ENCODE data around the gene ATRAID.

ATRAID gene

GRCh38 chr2:27219091-27219490 is 7.2 kb downstream of the ATRAID start:
- in situ Hi-C loops (cut with MboI; ENCODE audit: low sequenced_read_pairs), result no loop called here

DNA sequence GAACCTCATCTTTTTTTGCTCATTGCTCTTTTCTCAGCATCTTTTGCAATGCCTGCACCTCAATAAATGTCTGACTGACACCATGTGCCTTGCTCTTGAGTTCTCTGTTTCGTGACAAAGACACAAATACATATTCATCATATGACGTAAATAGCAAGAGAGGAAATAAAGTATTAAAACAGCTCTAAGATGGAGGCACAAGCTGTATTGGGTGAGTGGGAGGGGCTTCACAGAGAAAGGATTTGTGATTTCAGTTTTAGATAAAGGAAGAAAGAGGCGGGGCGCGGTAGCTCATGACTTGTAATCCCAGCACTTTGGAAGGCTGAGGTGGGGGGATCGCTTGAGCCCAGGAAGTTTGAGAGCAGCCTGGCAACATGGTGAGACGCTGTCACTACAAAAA is 8.2 kb downstream of the ATRAID start:
- in situ Hi-C loops (cut with MboI; ENCODE audit: low sequenced_read_pairs), result no loop called here

DNA sequence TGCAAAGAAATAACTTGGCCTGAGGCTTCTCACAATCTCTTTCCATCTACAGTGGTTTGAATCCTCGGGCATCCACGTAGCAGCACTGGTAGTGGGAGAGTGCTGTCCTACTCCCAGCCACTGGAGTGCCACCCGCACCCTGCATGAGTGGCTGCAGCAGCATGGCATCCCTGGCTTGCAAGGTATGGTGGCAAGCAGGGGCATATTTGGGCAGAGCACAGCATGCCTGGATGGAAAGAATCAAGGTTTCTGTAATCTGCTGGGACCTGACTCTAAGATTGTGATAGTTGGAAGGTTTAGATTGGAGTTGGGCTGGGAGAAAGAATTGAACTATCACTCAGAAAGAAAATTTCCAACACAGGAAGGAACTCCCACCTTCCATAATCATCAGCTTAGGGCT is 9.3 kb downstream of the ATRAID start:
- in situ Hi-C loops (cut with MboI; ENCODE audit: low sequenced_read_pairs), result no loop called here

- in situ Hi-C loops (cut with MboI; ENCODE audit: low sequenced_read_pairs), result no loop called here
Observed at GRCh38 chr2:27222407-27222806, 10.6 kb downstream of the ATRAID start.

DNA sequence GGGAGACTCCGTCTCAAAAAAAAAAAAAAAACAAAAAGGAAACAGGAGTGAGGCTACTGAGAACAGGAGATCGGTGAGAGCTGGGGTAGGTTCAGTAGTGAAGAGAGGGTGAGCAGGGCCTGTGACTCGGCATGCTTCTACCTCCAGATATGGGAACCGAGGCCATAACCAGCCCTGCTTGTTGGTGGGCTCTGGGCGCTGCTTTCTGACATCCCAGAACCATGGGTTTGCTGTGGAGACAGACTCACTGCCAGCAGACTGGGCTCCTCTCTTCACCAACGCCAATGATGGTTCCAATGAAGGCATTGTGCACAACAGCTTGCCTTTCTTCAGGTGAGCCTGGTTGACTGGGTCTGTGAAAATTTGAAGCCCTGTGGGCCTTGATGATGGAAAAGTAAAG is 11.6 kb downstream of the ATRAID start:
- in situ Hi-C loops (cut with MboI; ENCODE audit: low sequenced_read_pairs), result no loop called here

DNA sequence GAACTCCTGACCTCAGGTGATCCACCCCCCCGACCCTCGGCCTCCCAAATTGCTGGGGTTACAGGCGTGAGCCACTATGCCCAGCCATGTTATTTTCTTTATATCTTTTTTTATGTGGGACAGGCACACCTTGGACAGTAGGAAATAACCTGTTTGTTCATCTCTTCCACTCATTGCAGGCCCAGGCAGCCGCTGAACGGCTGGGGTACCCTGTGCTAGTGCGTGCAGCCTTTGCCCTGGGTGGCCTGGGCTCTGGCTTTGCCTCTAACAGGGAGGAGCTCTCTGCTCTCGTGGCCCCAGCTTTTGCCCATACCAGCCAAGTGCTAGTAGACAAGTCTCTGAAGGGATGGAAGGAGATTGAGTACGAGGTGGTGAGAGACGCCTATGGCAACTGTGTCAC is 13.7 kb downstream of the ATRAID start:
- in situ Hi-C loops (cut with MboI; ENCODE audit: low sequenced_read_pairs), result no loop called here

- in situ Hi-C loops (cut with MboI; ENCODE audit: low sequenced_read_pairs), result no loop called here
Observed at GRCh38 chr2:27227501-27227900, 15.7 kb downstream of the ATRAID start.

GRCh38 chr2:27231921-27232320 is 20.1 kb downstream of the ATRAID start:
- in situ Hi-C loops (cut with MboI; ENCODE audit: low sequenced_read_pairs), result no loop called here

- in situ Hi-C loops (cut with MboI; ENCODE audit: low sequenced_read_pairs), result no loop called here
Observed at GRCh38 chr2:27233341-27233740, 21.5 kb downstream of the ATRAID start.

GRCh38 chr2:27236136-27236535 is 24.3 kb downstream of the ATRAID start:
- in situ Hi-C loops (cut with MboI; ENCODE audit: low sequenced_read_pairs), result no loop called here

DNA sequence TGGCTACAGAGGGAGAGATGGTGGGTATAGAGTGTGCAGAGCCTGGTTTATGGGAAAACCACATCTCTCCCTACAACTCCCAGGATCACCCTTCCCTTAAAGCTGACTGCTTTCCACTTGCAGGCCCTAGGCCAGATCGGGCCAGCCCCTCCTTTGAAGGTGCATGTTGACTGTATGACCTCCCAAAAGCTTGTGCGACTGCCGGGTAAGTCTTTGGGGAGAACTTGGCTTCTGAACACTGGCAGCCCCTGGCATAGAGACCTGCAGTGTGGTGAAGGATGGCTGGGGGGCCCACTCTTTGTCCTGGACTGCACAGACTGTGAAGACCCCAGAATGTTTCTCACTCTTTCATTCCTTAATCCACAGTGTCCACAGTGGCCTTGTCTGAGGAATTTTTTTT is 24.8 kb downstream of the ATRAID start:
- in situ Hi-C loops (cut with MboI; ENCODE audit: low sequenced_read_pairs), result no loop called here

DNA sequence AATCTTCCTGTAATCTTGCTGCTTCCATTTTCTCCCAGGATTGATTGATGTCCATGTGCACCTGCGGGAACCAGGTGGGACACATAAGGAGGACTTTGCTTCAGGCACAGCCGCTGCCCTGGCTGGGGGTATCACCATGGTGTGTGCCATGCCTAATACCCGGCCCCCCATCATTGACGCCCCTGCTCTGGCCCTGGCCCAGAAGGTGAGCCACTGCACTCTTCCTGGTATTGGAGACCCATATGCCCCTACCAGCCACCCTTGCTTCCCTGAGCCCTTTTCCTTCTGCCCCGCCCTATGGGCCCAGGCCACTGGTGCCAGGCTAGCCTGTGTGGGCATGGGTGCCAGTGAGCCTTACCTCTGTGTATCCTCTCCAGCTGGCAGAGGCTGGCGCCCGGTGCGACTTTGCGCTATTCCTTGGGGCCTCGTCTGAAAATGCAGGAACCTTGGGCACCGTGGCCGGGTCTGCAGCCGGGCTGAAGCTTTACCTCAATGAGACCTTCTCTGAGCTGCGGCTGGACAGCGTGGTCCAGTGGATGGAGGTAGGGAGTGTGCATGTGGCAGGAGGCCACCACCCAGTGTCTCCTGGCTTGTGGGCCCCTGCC is 25.6 kb downstream of the ATRAID start:
- in situ Hi-C loops (cut with MboI; ENCODE audit: low sequenced_read_pairs), result no loop called here

- in situ Hi-C loops (cut with MboI; ENCODE audit: low sequenced_read_pairs), result no loop called here
Observed at GRCh38 chr2:27238976-27239375, 27.1 kb downstream of the ATRAID start.

GRCh38 chr2:27240406-27240805 is 28.6 kb downstream of the ATRAID start:
- in situ Hi-C loops (cut with MboI; ENCODE audit: low sequenced_read_pairs), result no loop called here

DNA sequence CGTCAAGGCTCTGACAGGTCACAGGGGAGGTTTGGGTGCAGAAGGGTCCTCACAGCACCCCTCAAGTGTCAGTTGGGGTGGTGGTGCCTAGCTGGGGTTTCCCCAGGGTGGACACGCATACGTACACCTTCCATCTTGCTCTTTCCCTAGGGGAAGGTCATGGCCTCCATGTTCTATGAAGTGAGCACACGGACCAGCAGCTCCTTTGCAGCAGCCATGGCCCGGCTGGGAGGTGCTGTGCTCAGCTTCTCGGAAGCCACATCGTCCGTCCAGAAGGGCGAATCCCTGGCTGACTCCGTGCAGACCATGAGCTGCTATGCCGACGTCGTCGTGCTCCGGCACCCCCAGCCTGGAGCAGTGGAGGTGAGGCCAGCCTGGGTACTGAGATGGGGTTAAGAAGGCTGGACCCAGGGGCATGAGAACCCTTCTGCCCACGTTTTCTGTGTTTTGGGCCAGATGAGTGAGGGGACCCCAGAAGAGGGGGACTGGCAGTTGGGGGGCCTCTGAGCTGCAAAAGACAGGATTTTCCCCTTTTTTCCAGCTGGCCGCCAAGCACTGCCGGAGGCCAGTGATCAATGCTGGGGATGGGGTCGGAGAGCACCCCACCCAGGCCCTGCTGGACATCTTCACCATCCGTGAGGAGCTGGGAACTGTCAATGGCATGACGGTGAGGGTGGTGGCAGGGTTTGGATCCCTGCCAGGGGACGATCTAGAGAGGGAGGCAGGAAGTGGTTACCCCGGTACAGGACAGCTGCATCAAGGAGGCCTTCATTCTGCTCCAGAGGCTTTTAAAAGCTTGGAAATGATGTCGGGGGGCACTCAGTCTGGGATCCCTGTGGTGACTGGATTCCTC is 30.1 kb downstream of the ATRAID start:
- in situ Hi-C loops (cut with MboI; ENCODE audit: low sequenced_read_pairs), result no loop called here

GRCh38 chr2:27242614-27242951 is 30.7 kb downstream of the ATRAID start:
- in situ Hi-C loops (cut with MboI; ENCODE audit: low sequenced_read_pairs), result no loop called here

DNA sequence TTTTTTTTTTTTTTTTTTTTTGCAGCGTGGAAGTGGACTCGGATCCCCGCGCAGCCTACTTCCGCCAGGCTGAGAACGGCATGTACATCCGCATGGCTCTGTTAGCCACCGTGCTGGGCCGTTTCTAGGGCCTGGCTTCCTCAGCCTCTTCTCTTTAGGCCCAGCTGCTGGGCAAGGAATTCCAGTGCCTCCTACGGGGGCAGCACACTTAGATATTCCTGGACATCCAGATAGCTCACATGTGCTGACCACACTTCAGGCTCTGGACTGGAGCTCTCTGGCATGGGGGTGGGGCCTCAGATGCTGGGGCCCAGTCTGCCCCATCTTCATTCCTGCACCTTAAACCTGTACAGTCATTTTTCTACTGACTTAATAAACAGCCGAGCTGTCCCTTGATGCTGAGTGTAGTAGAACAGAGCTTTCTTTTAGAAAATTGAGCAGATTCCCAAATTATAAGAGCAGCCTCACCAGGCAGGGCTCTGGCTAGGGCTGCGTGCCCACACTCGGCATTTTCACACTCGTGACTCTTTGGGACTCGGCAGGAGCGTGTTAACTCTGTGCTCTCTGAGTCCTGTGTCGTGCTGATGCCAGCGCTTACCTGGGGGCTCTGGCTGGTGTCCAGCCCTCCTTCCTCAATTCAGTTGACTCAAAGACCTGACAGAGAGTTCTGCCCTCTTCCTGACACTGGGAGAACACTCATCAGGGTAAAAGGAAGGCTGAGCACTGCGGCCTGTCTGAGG is 31.7 kb downstream of the ATRAID start:
- in situ Hi-C loops (cut with MboI; ENCODE audit: low sequenced_read_pairs), result no loop called here

- in situ Hi-C loops (cut with MboI; ENCODE audit: low sequenced_read_pairs), result no loop called here
Observed at GRCh38 chr2:27245116-27245515, 33.3 kb downstream of the ATRAID start.

DNA sequence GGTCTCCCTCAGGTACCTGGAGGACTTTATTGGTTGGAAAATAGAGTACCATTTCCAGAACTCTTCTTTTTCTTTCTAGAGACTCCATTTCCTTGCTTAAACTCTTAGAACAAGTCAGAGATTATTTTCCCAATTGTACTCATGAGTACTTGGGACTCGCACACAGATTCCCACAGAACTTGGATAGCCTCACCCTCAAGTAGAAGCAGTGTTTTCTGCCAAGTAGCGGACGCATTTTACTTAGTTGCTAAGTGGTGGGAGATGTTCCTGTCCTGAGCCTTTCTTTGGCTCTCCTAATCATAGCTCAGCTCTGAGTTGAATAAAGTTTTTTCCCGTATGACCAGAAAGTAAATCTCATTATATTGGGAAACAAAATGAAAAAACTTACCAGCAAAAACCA is 33.8 kb downstream of the ATRAID start:
- in situ Hi-C loops (cut with MboI; ENCODE audit: low sequenced_read_pairs), result no loop called here

DNA sequence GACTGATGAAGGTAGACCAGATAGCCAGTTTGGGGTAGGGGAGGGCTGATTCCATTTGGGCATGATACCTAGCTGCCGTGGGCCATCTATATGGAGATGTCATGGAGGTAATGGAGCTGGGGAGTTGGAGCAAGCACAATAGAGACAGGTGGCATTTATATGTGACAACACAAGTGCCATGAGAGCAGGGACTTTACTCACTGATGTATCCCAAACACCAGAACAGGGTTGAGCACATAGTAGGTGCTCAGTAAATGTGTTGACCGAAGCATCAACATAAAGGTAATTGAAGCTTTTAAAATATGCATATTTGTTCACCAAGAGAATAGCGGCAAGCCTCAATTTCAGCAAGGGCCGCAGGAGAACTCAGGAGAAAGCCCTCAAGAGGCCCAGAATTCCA is 36.1 kb downstream of the ATRAID start:
- in situ Hi-C loops (cut with MboI; ENCODE audit: low sequenced_read_pairs), result no loop called here

DNA sequence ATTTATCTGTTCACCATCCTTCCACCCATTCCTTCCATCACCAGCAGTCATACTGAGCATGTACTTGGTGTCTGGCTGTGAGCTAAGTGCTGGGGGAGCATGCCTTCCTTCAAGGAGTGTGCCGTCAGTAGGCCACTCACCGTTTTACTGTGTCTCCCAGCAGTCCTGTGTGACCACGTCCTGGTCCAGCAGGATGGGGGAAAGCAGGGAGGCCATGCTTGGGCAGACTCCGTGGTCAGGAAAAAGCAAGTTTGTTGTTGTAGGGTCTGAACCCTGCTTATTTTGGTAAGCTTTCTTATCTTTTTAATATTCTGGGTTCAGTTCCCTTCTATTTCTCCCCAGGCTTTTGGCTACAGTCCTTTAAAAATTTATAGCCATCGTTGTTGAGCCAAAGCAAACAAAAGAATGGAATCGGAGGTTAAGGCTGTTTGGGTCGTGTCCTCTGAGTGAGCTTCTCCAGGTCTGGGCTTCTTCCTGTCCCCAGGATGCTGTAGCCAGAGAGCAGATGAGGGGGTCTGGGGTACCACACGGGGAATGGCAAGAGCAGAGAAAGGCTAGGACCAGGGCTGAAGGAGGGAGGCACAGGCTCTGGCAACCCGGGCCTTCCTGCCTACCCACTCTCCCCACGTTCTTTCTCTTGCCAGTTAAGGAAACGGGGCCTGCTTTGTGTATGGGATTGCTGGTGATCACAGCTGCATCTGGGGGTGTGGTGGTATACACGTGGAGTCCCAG is 37.5 kb downstream of the ATRAID start:
- in situ Hi-C loops (cut with MboI; ENCODE audit: low sequenced_read_pairs), result no loop called here
